ENCODE results near the gene MAP3K20.

DNA sequence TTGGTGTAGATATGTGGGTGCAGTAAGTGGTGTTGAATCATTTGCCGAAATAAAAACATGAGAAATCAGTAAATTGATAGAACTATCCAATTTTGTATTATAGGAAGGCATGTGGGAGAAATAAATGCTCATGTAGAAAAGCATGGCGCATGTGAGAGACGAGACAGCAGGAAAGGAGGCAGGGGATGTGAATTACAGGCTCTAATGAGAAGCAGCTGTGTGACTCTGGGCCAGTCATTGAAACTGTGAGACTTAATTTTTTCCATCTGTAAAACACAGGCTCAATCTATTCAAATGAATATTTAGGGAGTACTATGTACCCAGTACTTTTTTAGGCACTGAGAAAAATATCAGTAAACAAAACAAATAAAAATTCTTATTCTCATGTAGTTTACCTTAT is 42.6 kb upstream of the MAP3K20 start:
- TF ChIP-seq, protein P1, sequence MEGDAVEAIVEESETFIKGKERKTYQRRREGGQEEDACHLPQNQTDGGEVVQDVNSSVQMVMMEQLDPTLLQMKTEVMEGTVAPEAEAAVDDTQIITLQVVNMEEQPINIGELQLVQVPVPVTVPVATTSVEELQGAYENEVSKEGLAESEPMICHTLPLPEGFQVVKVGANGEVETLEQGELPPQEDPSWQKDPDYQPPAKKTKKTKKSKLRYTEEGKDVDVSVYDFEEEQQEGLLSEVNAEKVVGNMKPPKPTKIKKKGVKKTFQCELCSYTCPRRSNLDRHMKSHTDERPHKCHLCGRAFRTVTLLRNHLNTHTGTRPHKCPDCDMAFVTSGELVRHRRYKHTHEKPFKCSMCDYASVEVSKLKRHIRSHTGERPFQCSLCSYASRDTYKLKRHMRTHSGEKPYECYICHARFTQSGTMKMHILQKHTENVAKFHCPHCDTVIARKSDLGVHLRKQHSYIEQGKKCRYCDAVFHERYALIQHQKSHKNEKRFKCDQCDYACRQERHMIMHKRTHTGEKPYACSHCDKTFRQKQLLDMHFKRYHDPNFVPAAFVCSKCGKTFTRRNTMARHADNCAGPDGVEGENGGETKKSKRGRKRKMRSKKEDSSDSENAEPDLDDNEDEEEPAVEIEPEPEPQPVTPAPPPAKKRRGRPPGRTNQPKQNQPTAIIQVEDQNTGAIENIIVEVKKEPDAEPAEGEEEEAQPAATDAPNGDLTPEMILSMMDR (conservative IDR thresholded peaks at IDR 0.05 in 1 of 2, IDR thresholded peaks at IDR 0.05 in 1 of 2; ENCODE audit: low read depth in 1 of 2, low read length in 2 of 2), result no peak
- no peak for TF ChIP-seq EZH2 (IDR thresholded peaks at IDR 0.05; ENCODE audit: low read length, missing control alignments)
